Large intestine (tissue), 3 donors: ENCODE measurements around the gene APEX1. TPM values are rescaled to one million over a fixed set of nuclear protein-coding genes. Genes with fewer than 3 reads are reported as not detected.
"Not testable (repeated sequence)": the region's sequence is repeated elsewhere in the genome, so short reads cannot be mapped to it uniquely, and the experiment has no call there.

Experiments used
- DNase-seq, 2 donors: peaks; one replicate each; pipeline versions ENCODE4 v3.0.0 to v3.0.0-alpha.2; 2013
- H3K27ac ChIP-seq: one replicate; pipeline ENCODE4 v1.5.1; 2013; ENCODE audit warnings: low read length
- H3K27me3 ChIP-seq: 2 replicates; pipeline ENCODE4 v1.6.1; 2013; ENCODE audit warnings: low read length; ENCODE audit not compliant: control insufficient read depth, insufficient read depth
- H3K36me3 ChIP-seq: 2 replicates; pipeline ENCODE4 v1.6.1; 2013; ENCODE audit warnings: low read length; ENCODE audit not compliant: control insufficient read depth, insufficient read depth
- H3K4me1 ChIP-seq: one replicate; pipeline ENCODE4 v1.6.1; 2013; ENCODE audit warnings: low read length; ENCODE audit not compliant: control insufficient read depth, insufficient read depth
- H3K4me3 ChIP-seq: one replicate; pipeline ENCODE4 v1.5.1; 2013; ENCODE audit warnings: low read length
- H3K9me3 ChIP-seq: one replicate; pipeline ENCODE4 v1.6.1; 2013; ENCODE audit warnings: mild to moderate bottlenecking, low read depth, low read length, moderate library complexity; ENCODE audit not compliant: control insufficient read depth
- WGBS: methylation state at CpG from one replicate; pipeline ENCODE4 v1.1.5; 2013; ENCODE audit warnings: low lambda C conversion rate; ENCODE audit not compliant: insufficient coverage; 5-methylcytosine and 5-hydroxymethylcytosine counted together
- polyA plus RNA-seq: library from polyadenylated mRNA; unstranded; fragments of 120-200 nt; gene quantifications from one replicate; pipeline ENCODE4 v1.2.1, GENCODE V29; 2013

APEX1 gene
- polyA plus RNA-seq, 1 donor = 218 TPM

DNA sequence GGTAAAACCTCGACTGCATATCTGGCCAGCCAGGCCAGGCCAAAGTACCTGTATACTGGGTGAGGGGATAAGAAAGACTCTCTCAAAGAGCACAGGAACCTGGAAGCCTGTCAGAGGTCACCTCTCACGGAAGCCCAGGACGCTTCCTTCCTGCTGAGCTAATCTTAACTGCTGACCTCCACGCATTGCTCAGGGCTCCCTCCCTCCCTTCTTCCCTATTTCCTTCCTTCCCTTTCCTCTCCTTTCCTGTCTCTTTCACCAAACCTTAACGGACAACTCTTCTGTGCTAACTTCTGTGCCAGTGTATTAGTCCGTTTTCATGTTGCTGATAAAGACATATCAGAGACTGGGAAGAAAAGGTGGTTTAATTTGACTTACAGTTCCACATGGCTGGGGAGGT is 35.5 kb downstream of the APEX1 start:
- no peak for DNase-seq
- WGBS = 17% methylated on average over 1 of the region's 6 CpGs
- H3K9me3 ChIP-seq = no peaks in the 10 kb centered on the region
- H3K27me3 ChIP-seq = no peaks in the 10 kb centered on the region
- H3K36me3 ChIP-seq = no peaks in the 10 kb centered on the region
- H3K4me1 ChIP-seq = no peaks in the 10 kb centered on the region
- no peak overlapping the region for H3K27ac ChIP-seq
- no peak overlapping the region for H3K4me3 ChIP-seq

DNA sequence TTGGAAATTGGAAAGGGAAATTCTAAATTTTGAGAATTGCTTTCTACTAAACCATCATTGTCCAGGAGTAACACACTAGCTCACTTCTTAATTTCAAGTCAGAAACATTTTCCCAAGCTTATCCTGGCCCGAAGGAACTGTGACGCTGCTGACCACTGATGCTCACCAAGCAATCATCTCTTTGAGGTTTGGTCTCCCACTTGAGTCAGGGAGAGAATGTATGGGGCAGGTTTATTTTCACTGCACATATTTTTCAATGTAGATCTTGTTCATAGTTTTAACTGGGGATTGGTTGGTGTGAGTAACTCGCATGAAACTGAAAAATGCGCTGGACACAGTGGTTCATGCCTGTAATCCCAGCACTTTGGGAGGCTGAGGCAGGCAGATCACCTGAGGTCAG is 37.5 kb downstream of the APEX1 start:
- WGBS = no CpG with 5 or more reads among the region's 4 CpGs
- no peaks in the 10 kb centered on the region for H3K27me3 ChIP-seq

DNA sequence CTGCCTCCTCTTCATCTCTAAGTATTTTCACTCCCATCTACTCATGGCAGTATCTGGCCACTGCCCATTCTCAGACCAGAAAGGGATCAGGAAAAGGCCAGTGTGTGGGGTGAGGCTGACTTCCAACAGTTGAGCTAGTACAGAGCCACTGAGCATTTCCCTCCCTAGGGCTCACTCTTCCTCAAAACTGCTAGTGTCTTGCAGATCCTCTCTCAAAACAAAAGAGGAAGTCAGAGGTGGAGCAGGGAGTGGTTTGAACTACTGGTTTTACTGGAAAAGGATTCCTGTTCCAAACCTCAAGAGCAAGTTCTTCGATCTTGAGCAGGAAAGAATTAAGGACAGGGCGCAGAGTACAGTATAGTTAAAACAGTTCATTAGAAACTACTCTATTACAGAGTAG is 38.6 kb downstream of the APEX1 start:
- H3K36me3 ChIP-seq = no peaks in the 10 kb centered on the region
- DNase-seq = no peak
- H3K27me3 ChIP-seq = no peaks in the 10 kb centered on the region
- no peak overlapping the region for H3K27ac ChIP-seq
- 55% methylated on average over 2 of the region's 2 CpGs for WGBS
- H3K9me3 ChIP-seq = no peaks in the 10 kb centered on the region
- no peak overlapping the region for H3K4me3 ChIP-seq
- no peaks in the 10 kb centered on the region for H3K4me1 ChIP-seq

More for the DNA sequence above, 37.5 kb downstream of the APEX1 start:
- Histone ChIP-seq H3K9me3 (no peaks in the 10 kb centered on the region), H3K4me1 (no peaks in the 10 kb centered on the region), H3K36me3 (no peaks in the 10 kb centered on the region), H3K4me3 (no peak overlapping the region), H3K27ac (no peak overlapping the region)
- no peak for DNase-seq

GRCh38 chr14:20494935-20495766 is 40.1 kb downstream of the APEX1 start:
- H3K36me3 ChIP-seq = no peaks in the 10 kb centered on the region
- H3K27ac ChIP-seq = no peak overlapping the region
- H3K4me1 ChIP-seq = no peaks in the 10 kb centered on the region
- H3K27me3 ChIP-seq = no peaks in the 10 kb centered on the region
- no peaks in the 10 kb centered on the region for H3K9me3 ChIP-seq
- no peak overlapping the region for H3K4me3 ChIP-seq
- 87% methylated on average over 3 of the region's 8 CpGs for WGBS
- no peak for DNase-seq

- Histone ChIP-seq H3K4me1 (no peaks in the 10 kb centered on the region), H3K4me3 (no peak overlapping the region), H3K9me3 (no peaks in the 10 kb centered on the region), H3K27ac (no peak overlapping the region), H3K27me3 (no peaks in the 10 kb centered on the region), H3K36me3 (no peaks in the 10 kb centered on the region)
- no CpG with 5 or more reads among the region's 2 CpGs for WGBS
- no peak for DNase-seq
These were observed 43.6 kb downstream of the APEX1 start for GRCh38 chr14:20498622-20499021.

DNA sequence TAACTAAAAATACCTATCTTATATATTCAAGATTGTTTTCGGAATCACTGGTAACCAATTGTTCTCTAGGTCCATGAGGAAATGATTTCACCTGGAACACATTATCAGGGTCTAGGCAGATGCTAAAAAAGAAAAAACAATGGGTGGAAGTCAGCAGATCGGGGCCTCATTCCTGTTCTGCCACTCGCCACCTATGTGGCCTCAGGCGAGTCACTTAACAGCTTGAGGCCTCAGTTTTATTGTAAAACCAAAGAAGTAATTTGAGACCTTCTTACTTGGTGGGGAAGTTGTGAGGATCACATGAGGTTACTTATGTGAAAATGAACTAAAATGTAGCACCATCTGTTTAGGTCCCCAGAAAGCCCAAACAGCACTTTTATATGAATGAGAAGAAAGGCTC is 44.1 kb downstream of the APEX1 start:
- DNase-seq = no peak
- no peak overlapping the region for H3K4me3 ChIP-seq
- H3K4me1 ChIP-seq = no peaks in the 10 kb centered on the region
- H3K9me3 ChIP-seq = no peaks in the 10 kb centered on the region
- H3K27ac ChIP-seq = no peak overlapping the region
- H3K27me3 ChIP-seq = no peaks in the 10 kb centered on the region
- 73% methylated on average over 3 of the region's 4 CpGs for WGBS
- H3K36me3 ChIP-seq = no peaks in the 10 kb centered on the region

DNA sequence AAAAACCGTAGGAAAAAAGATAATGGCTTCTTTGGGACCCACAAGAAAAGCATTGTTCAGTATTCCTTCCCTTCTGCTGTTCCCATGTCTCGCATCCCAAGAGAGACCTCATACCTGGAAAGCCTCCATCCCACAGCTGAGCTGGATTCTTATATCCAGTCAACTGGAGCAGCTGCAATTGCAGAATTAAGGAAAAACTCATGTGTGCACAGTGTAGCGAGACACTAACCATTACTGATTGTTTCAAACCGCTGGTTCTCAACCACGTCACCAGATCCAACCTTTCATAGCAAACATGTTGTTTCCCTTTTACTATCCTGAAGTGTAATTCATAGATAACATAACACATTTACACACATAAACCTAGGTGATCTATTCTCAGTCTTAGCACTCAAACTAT is 44.9 kb downstream of the APEX1 start:
- Histone ChIP-seq H3K9me3 (no peaks in the 10 kb centered on the region), H3K27ac (no peak overlapping the region), H3K4me1 (no peaks in the 10 kb centered on the region), H3K36me3 (no peaks in the 10 kb centered on the region), H3K27me3 (no peaks in the 10 kb centered on the region), H3K4me3 (no peak overlapping the region)
- 92% methylated on average over 3 of the region's 5 CpGs for WGBS
- no peak for DNase-seq

DNA sequence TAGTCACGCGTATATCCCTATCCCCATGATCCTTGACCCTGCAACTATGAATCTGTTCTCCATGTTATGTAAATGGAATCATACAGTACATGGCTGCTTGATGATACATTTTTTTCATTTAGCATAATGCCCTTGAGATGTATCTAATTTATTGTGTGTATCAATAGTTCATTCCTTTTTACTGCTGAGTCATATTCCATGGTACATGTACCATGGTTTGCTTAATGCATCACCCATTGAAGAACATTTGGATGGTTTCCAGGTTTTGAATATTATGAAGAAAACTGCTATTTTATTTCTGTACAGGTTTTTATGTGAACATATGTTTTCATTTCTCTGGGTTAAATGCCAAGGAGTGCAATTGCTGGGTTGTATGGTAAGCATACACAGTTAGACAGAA is 46.3 kb downstream of the APEX1 start:
- WGBS = no CpG with 5 or more reads among the region's 2 CpGs
- DNase-seq = no peak
- no peaks in the 10 kb centered on the region for H3K9me3 ChIP-seq
- no peaks in the 10 kb centered on the region for H3K27me3 ChIP-seq
- no peak overlapping the region for H3K4me3 ChIP-seq
- H3K27ac ChIP-seq = no peak overlapping the region
- H3K4me1 ChIP-seq = no peaks in the 10 kb centered on the region
- H3K36me3 ChIP-seq = no peaks in the 10 kb centered on the region

DNA sequence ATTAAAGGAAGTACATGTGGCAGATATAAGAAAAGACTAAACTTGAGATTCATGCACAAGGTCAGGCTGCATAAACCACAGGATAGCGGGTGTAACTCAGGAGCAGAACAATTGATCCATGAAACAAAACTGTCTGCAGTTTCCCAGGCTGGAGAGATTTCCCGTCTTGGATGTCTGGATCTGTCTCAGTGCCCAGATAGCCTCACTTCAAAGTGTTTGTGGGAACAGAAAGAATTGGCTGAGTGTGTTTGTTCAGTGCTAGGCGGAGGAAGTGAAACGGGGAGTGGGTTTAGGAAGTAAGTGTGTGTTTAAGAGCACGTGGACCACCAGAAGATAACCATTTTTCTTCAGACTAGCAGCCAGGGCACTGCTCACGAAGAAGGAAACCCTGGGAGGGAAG is 48.9 kb downstream of the APEX1 start:
- Histone ChIP-seq H3K27ac (no peak overlapping the region), H3K4me3 (no peak overlapping the region), H3K4me1 (no peaks in the 10 kb centered on the region), H3K27me3 (no peaks in the 10 kb centered on the region), H3K9me3 (no peaks in the 10 kb centered on the region), H3K36me3 (no peaks in the 10 kb centered on the region)
- 17% methylated on average over 1 of the region's 6 CpGs for WGBS
- DNase-seq = no peak

- H3K36me3 ChIP-seq, H3K4me1 ChIP-seq: not testable (repeated sequence)
- no CpG with 5 or more reads among the region's 30 CpGs for WGBS
These were observed 51.2 kb downstream of the APEX1 start for GRCh38 chr14:20506276-20506675.

GRCh38 chr14:20506752-20507151 is 51.7 kb downstream of the APEX1 start:
- H3K9me3 ChIP-seq, DNase-seq, H3K4me3 ChIP-seq, H3K27ac ChIP-seq, H3K4me1 ChIP-seq, H3K36me3 ChIP-seq, H3K27me3 ChIP-seq: not testable (repeated sequence)
- WGBS = no CpG with 5 or more reads among the region's 30 CpGs

More at GRCh38 chr14:20506276-20506675, 51.2 kb downstream of the APEX1 start:
- not testable (repeated sequence) for H3K4me3 ChIP-seq, H3K9me3 ChIP-seq, DNase-seq, H3K27me3 ChIP-seq, H3K27ac ChIP-seq
